Gastroesophageal sphincter (tissue), 4 donors: ENCODE results near the gene TMCC1. TPM values are rescaled to one million over a fixed set of nuclear protein-coding genes. Genes with fewer than 3 reads are reported as not detected.

Source experiments
- ATAC-seq: fragments of 150-250 bp; one replicate; pipeline ENCODE4 v1.9.1; 2016; ENCODE audit warnings: mild to moderate bottlenecking, moderate library complexity
- H3K27ac ChIP-seq, 4 donors: fragments of 200-600 bp; sonication (generic) in 3 of 4; 1 replicate in 3 of 4; 2 replicates in 1 of 4; pipeline ENCODE4 v1.5.1; 2016 to 2019
- H3K27me3 ChIP-seq: fragments of 200-600 bp; sonication (generic); one replicate; pipeline ENCODE4 v1.5.1; 2019
- H3K36me3 ChIP-seq, 2 donors: fragments of 200-600 bp; sonication (generic); one replicate each; pipeline ENCODE4 v1.5.1; 2019; ENCODE audit warnings: control low read depth in 1 of 2
- H3K4me1 ChIP-seq, 3 donors: fragments of 200-600 bp; sonication (generic); 1 replicate in 2 of 3; 2 replicates in 1 of 3; pipeline ENCODE4 v1.5.1; 2016 to 2019; ENCODE audit warnings: control low read depth in 2 of 3
- H3K4me3 ChIP-seq, 2 donors: fragments of 200-600 bp; sonication (generic); one replicate each; pipeline ENCODE4 v1.5.1; 2019; ENCODE audit warnings: mild to moderate bottlenecking in 1 of 2, moderate library complexity in 1 of 2
- H3K9me3 ChIP-seq, 3 donors: fragments of 200-600 bp; sonication (generic); one replicate each; pipeline ENCODE4 v1.5.1; 2017 to 2019; ENCODE audit warnings: control low read depth in 2 of 3
- EP300 ChIP-seq: sonication (generic); formaldehyde crosslinking; IDR thresholded peaks from one replicate; pipeline ENCODE4 v1.6.1; 2017; ENCODE audit warnings: antibody characterized with exemption, mild to moderate bottlenecking
- POLR2A ChIP-seq, 2 donors: fragments of 450-650 bp; IDR thresholded peaks; one replicate each; pipeline ENCODE4 v1.6.1; 2017; ENCODE audit warnings: antibody characterized with exemption in 2 of 2, mild to moderate bottlenecking in 2 of 2, moderate library complexity in 1 of 2
- POLR2AphosphoS5 ChIP-seq: sonication (generic); formaldehyde crosslinking; IDR thresholded peaks from one replicate; pipeline ENCODE4 v1.6.1; 2017; ENCODE audit warnings: antibody characterized with exemption
- WGBS, 2 donors: methylation state at CpG; one replicate each; pipeline ENCODE4 v1.1.5; 2018; ENCODE audit warnings: low coverage in 1 of 2; 5-methylcytosine and 5-hydroxymethylcytosine counted together
- total RNA-seq, 4 donors: library from RNA; depleted of rRNA; stranded (reverse); fragments of >200 nt; gene quantifications; one replicate each; pipeline ENCODE4 v1.1.0, GENCODE V29; 2016
- TF ChIP-seq, protein P1 (sequence below), 4 experiments: fragments of 200-600 bp in 2 of 4; fragments of 450-650 bp in 2 of 4; sonication (generic) in 1 of 4; IDR thresholded peaks; one replicate each; pipeline ENCODE4 v1.5.1; 2017 to 2019; ENCODE audit warnings: antibody characterized with exemption in 4 of 4, mild to moderate bottlenecking in 2 of 4, moderate library complexity in 2 of 4

The TMCC1 gene
- total RNA-seq, 4 donors from 2014 or later = 20.3 to 32.7 (median 28.1) TPM

DNA sequence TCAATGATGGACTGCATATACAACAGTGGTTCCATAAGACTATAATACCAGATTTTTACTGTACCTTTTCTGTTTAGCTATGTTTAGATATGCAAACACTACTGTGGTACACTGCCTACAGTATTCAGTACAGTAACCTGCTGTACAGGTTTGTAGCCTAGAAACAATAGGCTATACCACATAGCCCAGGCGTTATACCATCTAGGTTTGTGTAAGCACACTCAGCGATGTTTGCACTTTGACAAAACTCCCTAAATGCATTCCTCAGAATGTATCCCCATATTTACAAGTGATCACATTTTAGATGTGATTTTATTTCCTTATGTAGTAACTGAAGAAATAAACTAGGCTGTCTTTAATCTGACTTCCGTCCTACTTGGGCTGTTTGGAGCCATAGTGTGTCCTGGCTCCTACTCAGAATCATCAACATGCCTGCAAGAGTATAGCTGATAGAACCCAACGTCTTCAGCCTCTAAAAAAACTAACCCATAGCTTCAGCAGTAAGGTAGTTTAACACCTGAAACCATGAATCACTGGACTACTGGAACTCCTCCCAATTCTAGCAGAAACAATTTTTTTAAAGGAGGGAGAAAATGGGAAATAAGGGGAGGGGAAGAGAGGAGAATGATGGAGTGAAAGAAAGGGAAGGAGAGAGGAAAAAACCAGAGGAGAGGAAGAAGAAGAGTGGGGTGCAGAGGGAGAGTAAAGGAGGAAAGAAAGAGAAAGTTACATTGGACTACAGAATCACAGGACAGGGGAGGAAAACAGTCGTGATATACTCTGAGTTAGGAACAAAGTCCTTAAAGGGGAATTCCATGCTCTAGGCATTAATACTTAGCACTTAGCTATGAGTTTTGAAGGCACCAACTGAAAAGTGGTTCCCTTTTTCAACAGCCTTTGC lies 219.4 kb downstream of the TMCC1 start:
- H3K9me3 ChIP-seq = no peaks in the 10 kb centered on the region
- ATAC-seq = no peak
- H3K4me1 ChIP-seq = no peaks in the 10 kb centered on the region
- peaks cover 0 to 20% of the 10 kb centered on the region in 2 donors for H3K36me3 ChIP-seq
- TF ChIP-seq EP300 (no peak), POLR2A (IDR thresholded peaks at IDR 0.05) (no peak), POLR2AphosphoS5 (no peak)
- TF ChIP-seq, protein P1, sequence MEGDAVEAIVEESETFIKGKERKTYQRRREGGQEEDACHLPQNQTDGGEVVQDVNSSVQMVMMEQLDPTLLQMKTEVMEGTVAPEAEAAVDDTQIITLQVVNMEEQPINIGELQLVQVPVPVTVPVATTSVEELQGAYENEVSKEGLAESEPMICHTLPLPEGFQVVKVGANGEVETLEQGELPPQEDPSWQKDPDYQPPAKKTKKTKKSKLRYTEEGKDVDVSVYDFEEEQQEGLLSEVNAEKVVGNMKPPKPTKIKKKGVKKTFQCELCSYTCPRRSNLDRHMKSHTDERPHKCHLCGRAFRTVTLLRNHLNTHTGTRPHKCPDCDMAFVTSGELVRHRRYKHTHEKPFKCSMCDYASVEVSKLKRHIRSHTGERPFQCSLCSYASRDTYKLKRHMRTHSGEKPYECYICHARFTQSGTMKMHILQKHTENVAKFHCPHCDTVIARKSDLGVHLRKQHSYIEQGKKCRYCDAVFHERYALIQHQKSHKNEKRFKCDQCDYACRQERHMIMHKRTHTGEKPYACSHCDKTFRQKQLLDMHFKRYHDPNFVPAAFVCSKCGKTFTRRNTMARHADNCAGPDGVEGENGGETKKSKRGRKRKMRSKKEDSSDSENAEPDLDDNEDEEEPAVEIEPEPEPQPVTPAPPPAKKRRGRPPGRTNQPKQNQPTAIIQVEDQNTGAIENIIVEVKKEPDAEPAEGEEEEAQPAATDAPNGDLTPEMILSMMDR (IDR thresholded peaks at IDR 0.05) = no peak
- H3K4me3 ChIP-seq = no peak overlapping the region
- WGBS, 2 donors = 66 to 71% methylated on average over 4 to 5 of the region's 5 CpGs
- no peak overlapping the region for H3K27ac ChIP-seq
- H3K27me3 ChIP-seq = no peaks in the 10 kb centered on the region

DNA sequence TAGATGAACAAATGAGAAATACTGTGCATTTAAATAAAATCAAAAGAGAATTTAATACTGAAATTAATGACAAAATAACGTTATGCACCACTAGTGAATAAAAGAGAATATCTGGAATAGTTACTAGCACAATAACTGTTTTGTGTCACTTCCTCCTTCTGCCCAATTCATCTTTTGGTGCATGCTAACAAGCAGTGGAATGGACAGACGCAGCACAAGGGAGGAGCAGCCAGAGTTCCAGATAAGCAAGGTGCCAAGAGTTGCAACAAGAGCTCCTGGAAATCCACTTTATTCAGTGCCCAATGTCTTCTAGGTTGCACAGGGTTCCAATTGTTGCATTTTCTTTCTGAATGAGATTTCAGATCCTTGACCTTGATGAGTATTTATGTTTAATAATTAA lies 220.5 kb downstream of the TMCC1 start:
- no peak overlapping the region for H3K27ac ChIP-seq
- ATAC-seq = no peak

DNA sequence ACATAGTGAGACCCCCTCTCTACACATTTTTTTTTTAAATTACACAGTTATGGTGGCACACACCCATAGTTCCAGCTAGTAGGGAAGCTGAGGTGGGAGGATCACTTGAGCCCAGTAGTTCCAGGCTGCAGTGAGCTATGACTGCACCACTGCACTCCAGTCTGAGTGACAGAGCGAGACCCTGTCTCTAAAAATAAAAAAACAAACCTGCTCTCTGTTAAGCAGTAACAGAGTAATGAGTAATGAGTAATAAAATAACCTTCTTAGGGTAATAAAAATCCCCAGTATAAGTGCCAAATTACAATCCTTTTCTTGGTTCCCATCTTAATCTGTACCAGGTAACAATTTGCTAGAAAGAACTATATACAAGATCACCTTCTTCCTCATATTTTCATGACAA lies 221.1 kb downstream of the TMCC1 start:
- H3K4me1 ChIP-seq = no peaks in the 10 kb centered on the region
- H3K9me3 ChIP-seq = no peaks in the 10 kb centered on the region
- H3K27ac ChIP-seq = no peak overlapping the region
- no peak for ATAC-seq
- H3K27me3 ChIP-seq = no peaks in the 10 kb centered on the region
- H3K4me3 ChIP-seq = no peak overlapping the region
- peaks cover 0 to 21% of the 10 kb centered on the region in 2 donors for H3K36me3 ChIP-seq
- WGBS, 2 donors = 88 to 100% methylated on average over 1 of the region's 1 CpG
- TF ChIP-seq POLR2AphosphoS5 = no peak
- TF ChIP-seq, protein P1 (IDR thresholded peaks at IDR 0.05) = no peak
- no peak for TF ChIP-seq POLR2A (IDR thresholded peaks at IDR 0.05)
- TF ChIP-seq EP300 = no peak

More for the DNA sequence above, 220.5 kb downstream of the TMCC1 start:
- H3K27me3 ChIP-seq = no peaks in the 10 kb centered on the region
- WGBS, 2 donors = 53 to 71% methylated on average over 2 of the region's 2 CpGs
- no peaks in the 10 kb centered on the region for H3K9me3 ChIP-seq
- no peaks in the 10 kb centered on the region for H3K4me1 ChIP-seq
- TF ChIP-seq POLR2A (IDR thresholded peaks at IDR 0.05) = no peak
- peaks cover 0 to 21% of the 10 kb centered on the region in 2 donors for H3K36me3 ChIP-seq
- H3K4me3 ChIP-seq = no peak overlapping the region

DNA sequence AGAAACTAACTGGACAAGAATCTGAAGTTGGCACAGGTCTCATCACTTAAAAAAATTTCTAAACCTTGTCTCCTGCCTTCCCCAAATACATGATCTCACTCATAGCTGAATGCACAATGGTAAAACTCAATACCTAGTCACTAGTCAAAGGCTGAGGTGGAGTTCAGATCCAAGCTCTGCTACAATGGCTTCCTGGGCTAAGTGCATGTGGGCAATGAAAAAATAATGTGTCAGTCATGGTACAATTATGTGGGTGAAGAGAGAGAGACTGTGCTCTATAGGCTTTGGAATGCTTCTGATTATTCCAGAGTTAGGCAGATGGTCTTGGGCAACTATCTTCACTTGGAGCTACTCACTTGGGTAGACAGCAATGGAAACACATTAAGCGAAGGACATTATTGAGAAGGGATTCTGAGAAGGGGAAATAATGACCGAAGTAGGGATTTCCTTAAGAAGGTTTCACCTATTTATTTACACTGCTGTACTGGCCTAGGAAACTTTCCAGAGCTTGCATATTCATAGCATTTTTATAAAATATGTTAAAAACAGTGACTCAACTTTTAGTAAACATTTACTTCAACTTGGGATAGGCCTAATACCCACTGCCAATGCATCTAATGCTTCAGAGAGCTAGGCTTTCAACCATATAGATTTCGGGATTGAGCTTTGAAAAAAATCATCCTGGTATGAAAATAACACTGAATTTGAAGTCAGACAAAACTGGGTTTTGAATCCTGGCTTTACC lies 228.3 kb downstream of the TMCC1 start:
- Histone ChIP-seq H3K27me3 (no peaks in the 10 kb centered on the region), H3K4me3 (no peak overlapping the region), H3K27ac (no peak overlapping the region), H3K4me1 (peaks cover 5 to 28% (median 16%) of the 10 kb centered on the region in 3 donors), H3K9me3 (no peaks in the 10 kb centered on the region), H3K36me3 (peaks cover 0 to 10% of the 10 kb centered on the region in 2 donors)
- TF ChIP-seq POLR2AphosphoS5 = no peak
- no peak for TF ChIP-seq POLR2A (IDR thresholded peaks at IDR 0.05)
- no peak for TF ChIP-seq EP300
- TF ChIP-seq, protein P1 (IDR thresholded peaks at IDR 0.05) = no peak
- ATAC-seq = no peak
- 82 to 89% methylated on average over 3 of the region's 3 CpGs for WGBS, 2 donors

DNA sequence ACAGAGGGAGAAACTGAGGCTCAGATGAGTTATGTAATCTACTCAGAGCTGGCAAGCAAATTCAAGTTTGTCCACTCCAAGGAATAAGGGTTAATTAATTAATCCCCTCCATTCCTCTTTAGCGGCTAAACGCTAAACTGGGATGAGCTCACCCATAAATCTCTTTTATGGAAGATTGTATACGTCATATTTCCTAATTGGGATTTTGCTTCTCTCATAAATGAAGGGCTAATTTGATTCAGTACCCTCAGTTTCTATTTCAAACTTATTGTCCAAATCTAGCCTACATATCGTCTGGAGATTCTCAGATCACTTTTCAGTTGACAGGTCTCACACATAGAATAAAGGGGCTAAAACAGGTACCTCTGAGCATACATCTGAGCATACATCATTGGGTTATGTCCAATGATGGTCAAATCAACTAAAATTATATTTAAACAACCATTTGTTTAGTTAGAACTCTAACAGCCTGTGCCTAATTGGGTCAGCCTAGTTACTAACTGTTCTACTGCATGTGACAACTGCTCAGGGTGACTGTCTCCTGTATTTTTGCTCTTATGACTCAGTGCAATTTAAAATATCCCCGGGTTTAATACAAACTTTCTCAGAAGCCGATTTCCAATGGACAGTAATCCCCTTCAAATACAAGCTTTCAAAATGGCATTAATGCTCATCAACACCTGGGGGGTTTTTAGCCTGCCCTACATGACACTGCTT lies 229.4 kb downstream of the TMCC1 start:
- ATAC-seq = no peak

More for the DNA sequence above, 229.4 kb downstream of the TMCC1 start:
- Histone ChIP-seq H3K36me3 (peaks cover 0 to under 1% of the 10 kb centered on the region in 2 donors), H3K4me1 (peaks cover 5 to 28% (median 16%) of the 10 kb centered on the region in 3 donors), H3K4me3 (no peak overlapping the region), H3K27ac (no peak overlapping the region), H3K27me3 (no peaks in the 10 kb centered on the region), H3K9me3 (no peaks in the 10 kb centered on the region)
- 74 to 79% methylated on average over 4 to 6 of the region's 6 CpGs for WGBS, 2 donors
- TF ChIP-seq POLR2AphosphoS5 = no peak
- TF ChIP-seq, protein P1 (IDR thresholded peaks at IDR 0.05) = no peak
- TF ChIP-seq POLR2A (IDR thresholded peaks at IDR 0.05) = no peak
- no peak for TF ChIP-seq EP300
